Measurements from ENCODE around the gene SEBOX.

DNA sequence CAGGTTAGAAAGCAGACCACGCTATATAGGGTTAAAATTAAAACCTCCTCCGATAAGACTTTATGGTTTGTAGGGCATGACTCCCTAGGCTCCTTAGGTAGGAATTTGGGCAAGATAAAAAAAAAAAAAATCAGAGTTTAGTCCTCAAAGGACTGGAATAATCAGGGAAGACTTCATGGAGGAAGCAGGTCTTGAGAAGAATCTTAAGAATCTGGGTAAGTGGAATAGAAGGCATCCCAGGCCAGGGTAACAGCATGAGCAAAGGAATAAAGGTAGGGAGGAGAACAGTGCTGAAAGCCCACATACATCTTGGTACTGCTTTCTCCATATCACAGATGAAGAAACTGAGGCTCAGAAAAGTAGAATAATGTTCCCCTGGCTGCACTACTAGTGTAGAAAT, 25.6 kb upstream of the SEBOX start:
- TF ChIP-seq, protein P1, sequence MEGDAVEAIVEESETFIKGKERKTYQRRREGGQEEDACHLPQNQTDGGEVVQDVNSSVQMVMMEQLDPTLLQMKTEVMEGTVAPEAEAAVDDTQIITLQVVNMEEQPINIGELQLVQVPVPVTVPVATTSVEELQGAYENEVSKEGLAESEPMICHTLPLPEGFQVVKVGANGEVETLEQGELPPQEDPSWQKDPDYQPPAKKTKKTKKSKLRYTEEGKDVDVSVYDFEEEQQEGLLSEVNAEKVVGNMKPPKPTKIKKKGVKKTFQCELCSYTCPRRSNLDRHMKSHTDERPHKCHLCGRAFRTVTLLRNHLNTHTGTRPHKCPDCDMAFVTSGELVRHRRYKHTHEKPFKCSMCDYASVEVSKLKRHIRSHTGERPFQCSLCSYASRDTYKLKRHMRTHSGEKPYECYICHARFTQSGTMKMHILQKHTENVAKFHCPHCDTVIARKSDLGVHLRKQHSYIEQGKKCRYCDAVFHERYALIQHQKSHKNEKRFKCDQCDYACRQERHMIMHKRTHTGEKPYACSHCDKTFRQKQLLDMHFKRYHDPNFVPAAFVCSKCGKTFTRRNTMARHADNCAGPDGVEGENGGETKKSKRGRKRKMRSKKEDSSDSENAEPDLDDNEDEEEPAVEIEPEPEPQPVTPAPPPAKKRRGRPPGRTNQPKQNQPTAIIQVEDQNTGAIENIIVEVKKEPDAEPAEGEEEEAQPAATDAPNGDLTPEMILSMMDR (IDR thresholded peaks at IDR 0.05) = no peak
- no peak for TF ChIP-seq POLR2AphosphoS5 (IDR thresholded peaks at IDR 0.05)
- TF ChIP-seq EP300 (IDR thresholded peaks at IDR 0.05) = no peak
